ENCODE measurements around the gene C3orf70. TPM values are rescaled to one million over a fixed set of nuclear protein-coding genes. Genes with fewer than 3 reads are reported as not detected.

Gene C3orf70
- total and polyA plus RNA-seq, 10 donors = 0.41 to 9.9 (median 5.7) TPM

- Histone ChIP-seq H3K27me3 (replicated peaks in 1 of 7) (no peaks in the 10 kb centered on the region), H3K4me3 (no peak overlapping the region), H3K9me3 (no peaks in the 10 kb centered on the region), H3K4me1 (no peaks in the 10 kb centered on the region), H3K36me3 (no peaks in the 10 kb centered on the region), H3K27ac (no peak overlapping the region)
- no peak for DNase-seq
- TF ChIP-seq POLR2A (IDR thresholded peaks at IDR 0.05) (no peak), POLR2AphosphoS5 (IDR thresholded peaks at IDR 0.05) (no peak)
- TF ChIP-seq, protein P1, sequence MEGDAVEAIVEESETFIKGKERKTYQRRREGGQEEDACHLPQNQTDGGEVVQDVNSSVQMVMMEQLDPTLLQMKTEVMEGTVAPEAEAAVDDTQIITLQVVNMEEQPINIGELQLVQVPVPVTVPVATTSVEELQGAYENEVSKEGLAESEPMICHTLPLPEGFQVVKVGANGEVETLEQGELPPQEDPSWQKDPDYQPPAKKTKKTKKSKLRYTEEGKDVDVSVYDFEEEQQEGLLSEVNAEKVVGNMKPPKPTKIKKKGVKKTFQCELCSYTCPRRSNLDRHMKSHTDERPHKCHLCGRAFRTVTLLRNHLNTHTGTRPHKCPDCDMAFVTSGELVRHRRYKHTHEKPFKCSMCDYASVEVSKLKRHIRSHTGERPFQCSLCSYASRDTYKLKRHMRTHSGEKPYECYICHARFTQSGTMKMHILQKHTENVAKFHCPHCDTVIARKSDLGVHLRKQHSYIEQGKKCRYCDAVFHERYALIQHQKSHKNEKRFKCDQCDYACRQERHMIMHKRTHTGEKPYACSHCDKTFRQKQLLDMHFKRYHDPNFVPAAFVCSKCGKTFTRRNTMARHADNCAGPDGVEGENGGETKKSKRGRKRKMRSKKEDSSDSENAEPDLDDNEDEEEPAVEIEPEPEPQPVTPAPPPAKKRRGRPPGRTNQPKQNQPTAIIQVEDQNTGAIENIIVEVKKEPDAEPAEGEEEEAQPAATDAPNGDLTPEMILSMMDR (IDR thresholded peaks at IDR 0.05 in 8 of 11, conservative IDR thresholded peaks at IDR 0.05 in 3 of 11) = no peak
- intact Hi-C loops (cut with DNase I; ENCODE audit: low total_unique reads) = no loop called here
- 81 to 88% (median 85%) methylated on average over 14 of the region's 14 CpGs for WGBS, 5 donors
Measured at GRCh38 chr3:185082829-185083228, 70.0 kb downstream of the C3orf70 start.

GRCh38 chr3:185082149-185082548, 70.7 kb downstream of the C3orf70 start:
- no peak overlapping the region for H3K4me3 ChIP-seq
- 81 to 92% (median 89%) methylated on average over 3 of the region's 3 CpGs for WGBS, 5 donors
- no peaks in the 10 kb centered on the region for H3K27me3 ChIP-seq (replicated peaks in 1 of 7)
- intact Hi-C loops (cut with DNase I; ENCODE audit: low total_unique reads) = no loop called here
- H3K36me3 ChIP-seq = no peaks in the 10 kb centered on the region
- TF ChIP-seq POLR2A (IDR thresholded peaks at IDR 0.05) = no peak
- TF ChIP-seq, protein P1 (IDR thresholded peaks at IDR 0.05 in 8 of 11, conservative IDR thresholded peaks at IDR 0.05 in 3 of 11) = no peak
- no peak for TF ChIP-seq POLR2AphosphoS5 (IDR thresholded peaks at IDR 0.05)
- no peaks in the 10 kb centered on the region for H3K4me1 ChIP-seq
- H3K9me3 ChIP-seq = no peaks in the 10 kb centered on the region
- no peak overlapping the region for H3K27ac ChIP-seq
- DNase-seq = no peak

DNA sequence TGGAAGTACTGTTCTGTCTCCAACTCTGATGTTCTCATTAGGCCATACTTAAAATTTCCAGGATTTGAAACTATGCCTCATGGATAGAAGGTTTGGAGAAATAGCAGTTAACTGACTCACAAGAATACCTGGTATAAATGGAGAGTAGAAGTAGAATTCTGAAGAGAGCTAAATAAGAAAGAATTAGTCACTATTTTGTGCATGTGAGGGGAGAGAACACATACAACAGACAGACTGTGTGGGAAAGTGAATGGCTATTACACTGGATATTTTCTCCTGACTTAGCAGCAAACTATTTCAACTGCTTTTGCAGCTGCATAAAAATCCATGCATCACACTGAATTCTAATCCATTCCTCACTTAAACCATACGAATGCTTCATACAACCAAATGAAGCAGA, 71.3 kb downstream of the C3orf70 start:
- no peaks in the 10 kb centered on the region for H3K9me3 ChIP-seq
- H3K27me3 ChIP-seq (replicated peaks in 1 of 7) = no peaks in the 10 kb centered on the region
- H3K4me1 ChIP-seq = no peaks in the 10 kb centered on the region
- DNase-seq = no peak
- whole genome bisulfite sequencing, 5 donors = 79 to 95% (median 87%) methylated on average over 1 of the region's 1 CpG
- no peaks in the 10 kb centered on the region for H3K36me3 ChIP-seq
- no peak overlapping the region for H3K27ac ChIP-seq
- H3K4me3 ChIP-seq = no peak overlapping the region
- TF ChIP-seq, protein P1 (IDR thresholded peaks at IDR 0.05 in 8 of 11, conservative IDR thresholded peaks at IDR 0.05 in 3 of 11) = no peak
- TF ChIP-seq POLR2AphosphoS5 (IDR thresholded peaks at IDR 0.05) (no peak), POLR2A (IDR thresholded peaks at IDR 0.05) (no peak)
- intact Hi-C loops (cut with DNase I; ENCODE audit: low total_unique reads) = no loop called here

GRCh38 chr3:185079625-185080024, 73.2 kb downstream of the C3orf70 start:
- peak overlapping the region in 1 of 8 donors; percentile 3 for H3K27ac ChIP-seq
- intact Hi-C loops (cut with DNase I; ENCODE audit: low total_unique reads) = no loop called here
- TF ChIP-seq, protein P1 (IDR thresholded peaks at IDR 0.05 in 8 of 11, conservative IDR thresholded peaks at IDR 0.05 in 3 of 11) = no peak
- TF ChIP-seq POLR2A (IDR thresholded peaks at IDR 0.05) (no peak), POLR2AphosphoS5 (IDR thresholded peaks at IDR 0.05) (no peak)
- no peaks in the 10 kb centered on the region for H3K9me3 ChIP-seq
- no peak for DNase-seq
- no peaks in the 10 kb centered on the region for H3K27me3 ChIP-seq (replicated peaks in 1 of 7)
- 67 to 90% (median 89%) methylated on average over 1 of the region's 1 CpG for WGBS, 5 donors
- no peaks in the 10 kb centered on the region for H3K36me3 ChIP-seq
- H3K4me3 ChIP-seq = no peak overlapping the region
- no peaks in the 10 kb centered on the region for H3K4me1 ChIP-seq

Data from spleen (tissue), 11 donors.